ENCODE measurements around the gene HOXB7.
A peak's percentile ranks its signal among the peaks of the same experiment; 100 is the strongest.

Gene HOXB7

DNA sequence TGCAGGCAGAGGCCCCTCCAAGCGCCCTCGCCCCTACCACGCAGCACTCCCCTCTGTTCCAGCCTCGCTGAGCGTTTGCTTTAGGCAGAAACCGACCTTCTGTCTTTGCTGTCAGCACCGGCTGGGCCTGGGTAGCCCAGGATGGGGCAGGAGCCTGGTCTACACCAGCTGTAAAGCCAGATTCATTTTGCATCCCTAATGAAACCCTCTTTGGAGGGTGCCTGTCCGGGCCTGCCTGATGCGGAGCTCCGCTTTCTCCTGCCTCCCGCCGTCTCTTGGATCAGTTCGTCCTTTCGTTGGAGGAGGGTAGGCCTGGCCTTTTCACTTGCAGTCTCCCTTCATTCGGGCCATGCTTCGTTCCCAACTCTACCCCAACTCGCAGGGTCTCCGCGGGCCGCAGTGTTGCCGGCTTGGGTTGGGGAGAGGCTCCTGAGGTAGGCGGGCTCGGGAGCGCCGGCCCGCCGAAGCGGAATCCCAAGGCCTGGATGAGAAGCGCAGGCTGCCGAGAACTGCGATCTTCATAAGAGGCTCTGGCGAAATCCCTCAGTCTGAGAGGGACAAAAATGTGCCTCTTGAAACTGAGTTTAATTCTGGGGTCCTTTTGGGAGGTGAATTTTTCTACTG is 9.1 kb upstream of the HOXB7 start:
- TF ChIP-seq, protein P1, sequence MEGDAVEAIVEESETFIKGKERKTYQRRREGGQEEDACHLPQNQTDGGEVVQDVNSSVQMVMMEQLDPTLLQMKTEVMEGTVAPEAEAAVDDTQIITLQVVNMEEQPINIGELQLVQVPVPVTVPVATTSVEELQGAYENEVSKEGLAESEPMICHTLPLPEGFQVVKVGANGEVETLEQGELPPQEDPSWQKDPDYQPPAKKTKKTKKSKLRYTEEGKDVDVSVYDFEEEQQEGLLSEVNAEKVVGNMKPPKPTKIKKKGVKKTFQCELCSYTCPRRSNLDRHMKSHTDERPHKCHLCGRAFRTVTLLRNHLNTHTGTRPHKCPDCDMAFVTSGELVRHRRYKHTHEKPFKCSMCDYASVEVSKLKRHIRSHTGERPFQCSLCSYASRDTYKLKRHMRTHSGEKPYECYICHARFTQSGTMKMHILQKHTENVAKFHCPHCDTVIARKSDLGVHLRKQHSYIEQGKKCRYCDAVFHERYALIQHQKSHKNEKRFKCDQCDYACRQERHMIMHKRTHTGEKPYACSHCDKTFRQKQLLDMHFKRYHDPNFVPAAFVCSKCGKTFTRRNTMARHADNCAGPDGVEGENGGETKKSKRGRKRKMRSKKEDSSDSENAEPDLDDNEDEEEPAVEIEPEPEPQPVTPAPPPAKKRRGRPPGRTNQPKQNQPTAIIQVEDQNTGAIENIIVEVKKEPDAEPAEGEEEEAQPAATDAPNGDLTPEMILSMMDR (IDR thresholded peaks at IDR 0.05; ENCODE audit: low read depth, low read length): no peak
- no peak overlapping the region for H3K4me3 ChIP-seq (ENCODE audit: low read depth, low read length)

DNA sequence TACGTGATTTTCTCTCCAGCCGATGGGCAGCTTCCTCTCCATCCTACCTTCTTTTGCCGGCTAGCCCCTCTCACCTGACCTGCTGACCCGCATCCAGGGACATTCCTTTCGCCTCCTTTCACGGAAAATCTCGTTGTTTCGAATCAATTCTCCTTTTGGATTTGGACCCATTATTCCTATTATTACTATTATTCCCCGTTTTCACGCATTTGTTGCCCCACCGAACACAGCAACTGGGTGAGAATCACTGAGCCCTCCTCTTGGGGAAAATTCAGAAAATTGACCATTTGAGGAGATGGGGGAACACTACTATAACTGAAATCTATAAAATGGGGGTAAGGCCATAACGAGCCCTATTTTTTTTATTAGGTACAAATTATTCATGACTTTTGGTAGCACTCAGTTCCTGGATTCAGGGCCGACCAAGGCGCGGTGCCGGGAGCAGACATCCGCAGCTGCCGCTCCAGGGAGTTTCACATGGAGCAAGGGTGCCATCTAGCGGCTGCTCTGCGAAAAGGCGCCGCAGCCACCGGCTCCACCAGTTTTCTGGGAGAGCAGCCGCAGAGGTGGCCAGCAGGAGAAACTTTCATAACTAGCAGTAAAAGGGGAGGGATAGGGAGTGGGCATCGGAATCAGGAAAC is 7.6 kb upstream of the HOXB7 start:
- no peak overlapping the region for H3K4me3 ChIP-seq (ENCODE audit: low read depth, low read length)

DNA sequence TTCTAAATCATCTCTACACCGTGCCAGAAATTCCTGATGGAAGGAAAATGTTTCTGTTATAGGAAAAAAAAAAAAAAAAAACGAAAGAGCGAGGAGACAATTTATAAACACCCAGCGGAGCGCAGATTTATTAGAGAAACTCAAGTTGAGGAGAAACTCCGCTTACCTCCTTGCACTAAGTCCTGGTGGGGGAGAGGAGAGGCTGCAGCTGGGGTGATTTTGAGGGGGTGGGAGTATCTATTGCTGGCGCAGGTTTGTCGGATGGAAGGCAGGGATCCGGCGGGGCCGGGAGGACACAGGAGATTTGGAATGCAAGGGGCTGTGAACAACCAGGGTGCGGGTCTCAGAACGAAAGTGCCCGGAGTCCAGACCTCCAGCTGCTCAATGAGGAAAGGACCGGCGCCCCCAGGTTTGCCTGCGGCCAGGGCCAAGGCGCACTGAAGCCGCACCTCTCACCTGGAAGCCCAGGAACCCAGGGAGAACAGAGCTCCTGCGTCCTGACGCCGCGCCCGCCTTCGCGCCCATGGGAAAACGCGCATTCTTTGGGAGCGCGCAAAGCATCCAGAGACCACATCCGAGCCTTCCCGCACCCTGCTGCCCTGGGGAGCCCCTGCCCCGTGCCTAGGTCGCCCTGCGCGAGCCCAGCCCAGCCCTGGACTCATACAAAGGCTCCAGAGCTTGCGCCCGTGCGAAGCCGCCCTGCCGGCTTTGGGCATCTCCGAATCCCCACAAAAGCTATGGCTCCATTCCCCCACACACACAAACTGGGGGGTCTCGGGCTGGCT is 6.8 kb upstream of the HOXB7 start:
- TF ChIP-seq, protein P1 (IDR thresholded peaks at IDR 0.05; ENCODE audit: low read depth, low read length): no peak
- H3K4me3 ChIP-seq (ENCODE audit: low read depth, low read length): peak overlapping the region; percentile 6; the same call in 1 of the 2 replicates

More for the DNA sequence above, 7.6 kb upstream of the HOXB7 start:
- TF ChIP-seq, protein P1 (IDR thresholded peaks at IDR 0.05; ENCODE audit: low read depth, low read length): peak; percentile 90

DNA sequence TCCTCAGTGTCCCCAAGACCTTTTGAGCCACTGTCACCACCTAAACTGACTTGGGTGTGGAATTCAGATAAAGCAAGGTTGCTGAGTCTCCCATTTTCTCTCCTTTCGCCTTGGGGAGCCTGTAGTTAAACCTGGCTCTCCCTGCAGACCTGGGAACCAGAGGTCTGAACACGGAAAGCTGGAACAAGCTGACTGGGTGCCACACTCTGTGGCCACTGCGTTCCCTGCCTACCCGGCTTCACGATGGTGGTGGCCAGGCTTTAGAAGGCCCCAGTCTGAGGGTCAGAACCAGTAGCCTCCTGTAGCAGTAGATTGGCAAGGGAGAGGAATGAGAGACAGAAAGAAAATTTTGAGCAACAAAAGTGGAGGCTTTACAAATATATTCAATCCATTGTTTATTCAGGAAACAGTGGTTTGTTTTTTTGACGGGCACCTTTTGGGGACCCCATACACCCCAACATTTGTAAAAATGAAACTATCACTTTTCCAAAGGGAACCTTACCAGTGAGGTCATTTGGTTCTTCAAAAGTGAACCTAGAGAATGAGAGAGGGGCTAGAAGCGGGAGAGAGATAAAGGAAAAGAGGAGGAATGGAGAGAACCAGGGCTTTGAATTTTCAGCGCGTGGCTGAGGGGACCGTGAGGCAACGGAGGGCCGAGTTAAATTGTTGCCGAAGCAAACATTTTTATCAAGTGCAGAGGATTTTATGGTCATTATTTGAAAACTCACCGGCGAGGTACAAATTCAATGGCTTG is 6.1 kb upstream of the HOXB7 start:
- TF ChIP-seq, protein P1 (IDR thresholded peaks at IDR 0.05; ENCODE audit: low read depth, low read length): no peak
- no peak overlapping the region for H3K4me3 ChIP-seq (ENCODE audit: low read depth, low read length)

DNA sequence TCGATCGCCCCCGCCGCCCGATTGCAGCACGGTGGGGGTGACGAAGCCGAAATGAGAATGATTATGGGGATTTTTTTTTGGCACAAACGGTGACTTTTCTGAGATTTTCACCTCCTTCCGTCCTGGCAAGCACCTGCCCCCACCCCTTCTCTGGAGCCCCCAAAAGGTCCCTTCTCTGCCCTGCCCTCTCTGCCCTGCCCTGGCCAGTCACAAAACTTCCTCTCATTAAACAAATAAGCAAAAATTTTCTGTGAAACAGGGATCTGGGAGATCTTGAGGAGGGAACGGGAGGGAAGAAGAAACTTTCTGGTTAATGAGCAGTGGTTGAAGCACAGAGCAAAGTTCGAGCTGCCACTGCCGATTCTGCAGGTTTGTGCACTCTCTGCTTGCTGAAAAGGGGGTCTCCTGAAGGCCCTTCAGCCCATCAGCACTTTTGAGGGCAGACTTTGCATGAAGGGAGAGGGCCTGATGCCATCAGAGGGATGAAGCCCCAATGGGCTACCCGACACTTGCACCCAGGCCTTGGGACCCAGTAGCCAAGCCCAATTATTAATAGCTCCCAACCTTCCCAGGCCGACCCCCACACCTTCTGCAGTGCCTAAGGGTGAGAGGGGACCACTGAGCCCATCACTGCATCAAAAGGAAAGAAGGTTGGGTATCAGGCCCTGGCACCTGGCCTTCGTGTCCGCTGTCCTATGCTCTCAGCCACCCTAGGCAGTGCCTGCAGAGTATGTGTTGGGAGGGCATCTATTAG is 5.3 kb upstream of the HOXB7 start:
- TF ChIP-seq, protein P1 (IDR thresholded peaks at IDR 0.05; ENCODE audit: low read depth, low read length): no peak
- no peak overlapping the region for H3K4me3 ChIP-seq (ENCODE audit: low read depth, low read length)

DNA sequence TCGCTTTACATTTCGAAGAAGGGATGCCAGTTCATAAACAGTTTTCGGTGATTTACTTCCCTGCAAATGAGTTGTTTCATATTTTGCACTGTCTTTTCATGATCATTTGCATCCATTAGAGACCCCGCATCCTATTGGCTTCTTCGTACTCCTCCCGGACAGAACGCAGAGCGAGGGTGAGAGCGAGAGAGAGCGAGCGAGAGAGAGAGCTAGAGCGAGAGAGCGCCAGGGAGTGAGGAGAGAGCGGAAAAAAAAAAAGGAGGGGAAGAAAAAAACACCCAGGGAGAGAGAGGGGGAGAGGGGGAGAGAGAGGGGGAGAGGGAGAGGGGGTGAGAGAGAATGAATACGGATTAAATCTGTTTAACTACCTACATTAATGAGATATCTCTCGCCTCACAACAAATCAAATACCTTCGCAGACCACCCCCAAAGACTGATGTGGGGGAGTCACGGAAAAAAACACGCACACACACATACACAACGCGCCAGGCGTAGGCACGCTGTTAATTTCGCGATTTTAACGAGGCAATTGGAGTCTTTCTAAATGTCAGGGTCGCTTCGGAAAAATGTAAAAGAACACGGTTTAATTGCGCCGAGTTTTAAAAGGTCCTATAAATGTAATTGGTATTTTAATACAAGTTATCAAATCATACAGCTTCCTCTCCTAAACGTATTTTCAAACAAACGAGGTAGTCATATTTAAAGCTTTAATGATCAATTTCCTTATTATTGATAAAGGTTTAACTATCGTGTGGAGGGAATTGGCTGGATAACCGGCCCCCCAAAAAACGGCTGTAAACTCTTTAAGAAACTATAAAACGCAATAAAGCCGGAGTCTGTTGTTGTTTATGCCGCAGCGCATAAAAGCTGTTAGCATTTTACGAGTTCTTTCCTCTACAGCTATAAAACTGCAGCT is 4.5 kb upstream of the HOXB7 start, which contains the start of gene HOXB8:
HOXB8 (minus strand) TSS at position 246 of the 916 bp plus-strand sequence. CDS start 588 bp downstream, outside the sequence.
- H3K4me3 ChIP-seq (ENCODE audit: low read depth, low read length): no peak within 1 kb of the TSS
- TF ChIP-seq, protein P1 (IDR thresholded peaks at IDR 0.05; ENCODE audit: low read depth, low read length): no peak
